ENCODE data around the gene MFAP3.

MFAP3 gene

GRCh38 chr5:154092356-154093141 is 53.8 kb downstream of the MFAP3 start:
- DNase-seq (ENCODE audit: low spot score) = no peak

- DNase-seq (ENCODE audit: low spot score) = no peak
Measured at GRCh38 chr5:154093142-154093532, 54.4 kb downstream of the MFAP3 start.

- DNase-seq (ENCODE audit: low spot score) = no peak
Measured at GRCh38 chr5:154095904-154096303, 57.1 kb downstream of the MFAP3 start.

GRCh38 chr5:154097031-154097430 is 58.3 kb downstream of the MFAP3 start:
- DNase-seq (ENCODE audit: low spot score) = no peak

GRCh38 chr5:154098465-154098864 is 59.7 kb downstream of the MFAP3 start:
- no peak for DNase-seq (ENCODE audit: low spot score)

- no peak for DNase-seq (ENCODE audit: low spot score)
Measured at GRCh38 chr5:154101184-154101583, 62.4 kb downstream of the MFAP3 start.

GRCh38 chr5:154103233-154103632 is 64.5 kb downstream of the MFAP3 start:
- DNase-seq (ENCODE audit: low spot score) = no peak

Data from germinal center (tissue), 1 donor.